GM12801 (cell line): ENCODE measurements around the gene NFIB.

ENCODE experiments used
- CTCF ChIP-seq: IDR thresholded peaks from one replicate; pipeline ENCODE4 v1.5.1; 2011; ENCODE audit warnings: control low read depth; ENCODE audit not compliant: insufficient read length; ENCODE audit errors: extremely low read depth

Gene NFIB

GRCh38 chr9:14165376-14166035 is 148.4 kb downstream of the NFIB start:
- no peak for TF ChIP-seq CTCF

GRCh38 chr9:14164908-14165307 is 149.0 kb downstream of the NFIB start:
- no peak for TF ChIP-seq CTCF

- no peak for TF ChIP-seq CTCF
Observed at GRCh38 chr9:14159440-14160216, 154.3 kb downstream of the NFIB start.

GRCh38 chr9:14158916-14159315 is 155.0 kb downstream of the NFIB start:
- TF ChIP-seq CTCF = no peak

GRCh38 chr9:14158136-14158813 is 155.7 kb downstream of the NFIB start:
- TF ChIP-seq CTCF = no peak

GRCh38 chr9:14157191-14157590 is 156.8 kb downstream of the NFIB start:
- TF ChIP-seq CTCF = no peak

- no peak for TF ChIP-seq CTCF
Observed at GRCh38 chr9:14156046-14156445, 157.9 kb downstream of the NFIB start.
